ENCODE data around the gene PPP2R5A.
A peak's percentile ranks its signal among the peaks of the same experiment; 100 is the strongest.

Gene PPP2R5A

GRCh38 chr1:212267017-212267416, 18.2 kb upstream of the PPP2R5A start:
- no peak overlapping the region for H3K4me3 ChIP-seq (ENCODE audit: low read depth, low read length)
- no peak for DNase-seq (ENCODE audit: low read depth)

GRCh38 chr1:212267460-212267859, 17.8 kb upstream of the PPP2R5A start:
- DNase-seq (ENCODE audit: low read depth): no peak
- TF ChIP-seq CTCF (conservative IDR thresholded peaks at IDR 0.05; ENCODE audit: low read depth, low read length): no peak
- H3K4me3 ChIP-seq (ENCODE audit: low read depth, low read length): no peak overlapping the region

More at GRCh38 chr1:212267017-212267416, 18.2 kb upstream of the PPP2R5A start:
- no peak for TF ChIP-seq CTCF (conservative IDR thresholded peaks at IDR 0.05; ENCODE audit: low read depth, low read length)

- peak; percentile 23 for DNase-seq (ENCODE audit: low read depth)
- peak; percentile 35 for TF ChIP-seq CTCF (conservative IDR thresholded peaks at IDR 0.05; ENCODE audit: low read depth, low read length)
- no peak overlapping the region for H3K4me3 ChIP-seq (ENCODE audit: low read depth, low read length)
Observed at GRCh38 chr1:212269306-212269705, 15.9 kb upstream of the PPP2R5A start.

- DNase-seq (ENCODE audit: low read depth): no peak
- no peak for TF ChIP-seq CTCF (conservative IDR thresholded peaks at IDR 0.05; ENCODE audit: low read depth, low read length)
- H3K4me3 ChIP-seq (ENCODE audit: low read depth, low read length): no peak overlapping the region
Observed at GRCh38 chr1:212270564-212270963, 14.6 kb upstream of the PPP2R5A start.

GRCh38 chr1:212271234-212271633, 14.0 kb upstream of the PPP2R5A start:
- H3K4me3 ChIP-seq (ENCODE audit: low read depth, low read length): no peak overlapping the region
- no peak for DNase-seq (ENCODE audit: low read depth)
- TF ChIP-seq CTCF (conservative IDR thresholded peaks at IDR 0.05; ENCODE audit: low read depth, low read length): no peak

- no peak overlapping the region for H3K4me3 ChIP-seq (ENCODE audit: low read depth, low read length)
- no peak for TF ChIP-seq CTCF (conservative IDR thresholded peaks at IDR 0.05; ENCODE audit: low read depth, low read length)
- no peak for DNase-seq (ENCODE audit: low read depth)
Observed at GRCh38 chr1:212271823-212272485, 13.3 kb upstream of the PPP2R5A start.

GRCh38 chr1:212281590-212281989, 3.6 kb upstream of the PPP2R5A start:
- TF ChIP-seq CTCF (conservative IDR thresholded peaks at IDR 0.05; ENCODE audit: low read depth, low read length): no peak
- no peak overlapping the region for H3K4me3 ChIP-seq (ENCODE audit: low read depth, low read length)
- DNase-seq (ENCODE audit: low read depth): peak; percentile 77
